Activated T-helper 1 cell treated with anti-CD3 and anti-CD28 coated beads, Interleukin-12 subunit alpha, Interleukin-12 subunit beta, Interleukin-2, Interleukin-4 antibody, amounts not matched to agents 30 ng/mL and 10 ng/mL and 1 ng/mL, durations not matched to agents 14 hours and 24 hours and 36 hours (primary cell): Measurements from ENCODE around the gene LINC00237. TPM values are rescaled to one million over a fixed set of nuclear protein-coding genes. Genes with fewer than 3 reads are reported as not detected.

Source experiments
- DNase-seq: peaks from one replicate; pipeline ENCODE4 v3.0.0; 2021; ENCODE audit warnings: low spot score
- H3K27ac Mint-ChIP-seq: one replicate; pipeline ENCODE4 v1.8.0; 2021; ENCODE audit warnings: mild to moderate bottlenecking, mixed read lengths
- H3K27me3 Mint-ChIP-seq: one replicate; pipeline ENCODE4 v1.8.0; 2022; ENCODE audit warnings: mild to moderate bottlenecking, moderate library complexity, mixed read lengths; ENCODE audit not compliant: insufficient read depth
- H3K36me3 Mint-ChIP-seq: one replicate; pipeline ENCODE4 v1.8.0; 2021; ENCODE audit warnings: low read depth, mixed read lengths
- H3K4me1 Mint-ChIP-seq: one replicate; pipeline ENCODE4 v1.8.0; 2021; ENCODE audit warnings: low read depth, mixed read lengths
- H3K4me3 Mint-ChIP-seq: one replicate; pipeline ENCODE4 v1.8.0; 2021; ENCODE audit warnings: mild to moderate bottlenecking, moderate library complexity, mixed read lengths
- H3K9me3 Mint-ChIP-seq: one replicate; pipeline ENCODE4 v1.8.0; 2021; ENCODE audit warnings: mixed read lengths
- intact Hi-C: fragments of 100-400 bp; cut with micrococcal nuclease; formaldehyde crosslinking; loops from one replicate; pipeline ENCODE4 v1.15.1; 2024
- total RNA-seq: library from RNA; stranded (reverse); gene quantifications from 2 replicates; pipeline ENCODE4 v1.2.3, GENCODE V29; 2022

LINC00237 gene
- total RNA-seq, 1 donor from 2014 or later = not detected

DNA sequence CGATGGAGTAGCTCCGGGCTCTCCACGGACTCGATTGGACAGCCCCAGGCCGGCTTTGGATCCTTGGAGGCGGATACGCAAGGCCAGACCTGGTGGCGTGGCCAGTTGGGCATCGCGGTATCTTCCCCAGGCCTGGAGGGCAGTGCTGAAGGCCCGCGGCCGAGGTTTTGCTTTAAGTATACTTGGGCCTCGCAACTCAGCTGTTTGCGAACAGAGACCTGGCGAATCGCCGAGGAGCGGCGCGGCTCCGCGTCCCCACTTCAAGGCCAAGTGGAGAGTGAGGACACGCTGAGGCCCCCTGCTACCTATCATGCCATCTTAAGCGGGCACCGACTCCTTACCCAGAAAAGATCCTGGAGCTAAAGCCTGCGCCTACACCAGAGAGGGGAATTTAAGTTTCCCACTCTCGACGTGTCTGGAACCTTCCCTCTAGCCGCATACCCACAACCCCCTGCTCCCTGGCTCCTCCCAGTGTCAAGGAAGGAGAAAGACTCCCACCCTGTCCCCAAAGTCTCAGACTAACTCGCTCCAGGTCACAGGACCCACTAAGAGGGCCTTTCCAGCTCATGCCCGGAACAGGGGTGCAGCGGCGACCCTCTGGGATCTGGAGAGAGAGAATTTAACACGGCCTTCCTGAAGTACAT, 4.1 kb downstream of the LINC00237 start:
- DNase-seq = no peak
- intact Hi-C loops = loop anchor here (2.0 to 5.0 kb wide), 6 partner anchors 200 to 1475 kb away; partner anchors contain the start of genes PAX1 and XRN2
- Mint-ChIP-seq H3K4me3 (peak overlapping the region; percentile 69), H3K36me3 (no peaks in the 10 kb centered on the region), H3K9me3 (peaks cover 3% of the 10 kb centered on the region), H3K27me3 (peaks cover 71% of the 10 kb centered on the region), H3K4me1 (peaks cover 41% of the 10 kb centered on the region), H3K27ac (peak overlapping the region; percentile 52)

GRCh38 chr20:21101453-21101931, 4.7 kb downstream of the LINC00237 start:
- Mint-ChIP-seq H3K36me3 (no peaks in the 10 kb centered on the region), H3K4me1 (peaks cover 44% of the 10 kb centered on the region), H3K27ac (no peak overlapping the region), H3K4me3 (peak overlapping the region; percentile 83), H3K9me3 (peaks cover 3% of the 10 kb centered on the region), H3K27me3 (peaks cover 69% of the 10 kb centered on the region)
- intact Hi-C loops = loop anchor here (2.0 to 5.0 kb wide), 6 partner anchors 201 to 1476 kb away; partner anchors contain the start of genes PAX1 and XRN2
- no peak for DNase-seq

DNA sequence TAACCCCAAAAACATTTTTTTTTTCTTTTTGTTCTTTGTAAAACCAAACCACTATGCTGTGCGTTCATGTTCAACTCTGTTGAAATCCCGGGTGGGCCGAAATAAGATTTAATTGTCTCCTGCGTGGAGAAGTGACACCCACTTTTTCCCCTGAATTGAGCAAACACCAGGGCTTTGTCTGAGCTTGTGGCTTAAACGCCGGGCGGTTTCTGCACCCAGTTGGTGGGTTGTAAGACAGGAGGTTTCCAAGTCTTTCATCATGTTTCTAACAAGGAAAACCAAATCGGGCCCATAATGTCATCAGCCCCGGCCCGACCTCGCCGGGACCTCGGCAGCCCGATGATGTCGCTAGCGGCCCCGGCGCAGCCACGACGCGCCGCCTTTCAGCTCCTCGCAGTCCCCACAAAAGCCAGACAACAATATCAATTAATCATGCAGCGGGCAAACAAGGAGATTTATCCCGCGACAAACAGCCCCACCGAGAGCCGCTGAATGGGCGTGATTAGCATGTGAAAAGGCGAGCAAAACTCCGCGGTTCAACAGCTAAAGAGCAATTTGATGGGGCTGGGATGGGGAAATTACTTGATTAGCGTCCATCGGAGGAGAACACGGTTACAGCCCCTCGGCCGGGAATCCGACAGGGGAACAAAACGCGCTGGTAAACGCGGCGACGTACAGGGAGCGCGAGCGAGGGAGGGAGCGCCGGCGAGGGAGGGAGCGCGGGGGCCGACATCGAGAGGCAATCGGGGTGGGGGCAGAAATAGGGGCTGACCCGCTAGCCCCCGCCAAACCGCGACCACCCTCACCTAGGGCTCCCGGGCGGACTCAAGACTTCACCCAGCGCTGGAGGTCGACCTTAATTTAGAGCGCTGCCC, 5.3 kb downstream of the LINC00237 start:
- peak overlapping the region; percentile 93 for H3K27ac Mint-ChIP-seq
- DNase-seq = no peak
- intact Hi-C loops = loop anchor here (1.0 to 5.0 kb wide), 8 partner anchors 24 to 1476 kb away; partner anchors contain the start of genes PAX1 and XRN2
- H3K9me3 Mint-ChIP-seq = peaks cover 3% of the 10 kb centered on the region
- H3K36me3 Mint-ChIP-seq = no peaks in the 10 kb centered on the region
- H3K4me3 Mint-ChIP-seq = peak overlapping the region; percentile 83
- H3K4me1 Mint-ChIP-seq = peaks cover 49% of the 10 kb centered on the region
- H3K27me3 Mint-ChIP-seq = peaks cover 73% of the 10 kb centered on the region

DNA sequence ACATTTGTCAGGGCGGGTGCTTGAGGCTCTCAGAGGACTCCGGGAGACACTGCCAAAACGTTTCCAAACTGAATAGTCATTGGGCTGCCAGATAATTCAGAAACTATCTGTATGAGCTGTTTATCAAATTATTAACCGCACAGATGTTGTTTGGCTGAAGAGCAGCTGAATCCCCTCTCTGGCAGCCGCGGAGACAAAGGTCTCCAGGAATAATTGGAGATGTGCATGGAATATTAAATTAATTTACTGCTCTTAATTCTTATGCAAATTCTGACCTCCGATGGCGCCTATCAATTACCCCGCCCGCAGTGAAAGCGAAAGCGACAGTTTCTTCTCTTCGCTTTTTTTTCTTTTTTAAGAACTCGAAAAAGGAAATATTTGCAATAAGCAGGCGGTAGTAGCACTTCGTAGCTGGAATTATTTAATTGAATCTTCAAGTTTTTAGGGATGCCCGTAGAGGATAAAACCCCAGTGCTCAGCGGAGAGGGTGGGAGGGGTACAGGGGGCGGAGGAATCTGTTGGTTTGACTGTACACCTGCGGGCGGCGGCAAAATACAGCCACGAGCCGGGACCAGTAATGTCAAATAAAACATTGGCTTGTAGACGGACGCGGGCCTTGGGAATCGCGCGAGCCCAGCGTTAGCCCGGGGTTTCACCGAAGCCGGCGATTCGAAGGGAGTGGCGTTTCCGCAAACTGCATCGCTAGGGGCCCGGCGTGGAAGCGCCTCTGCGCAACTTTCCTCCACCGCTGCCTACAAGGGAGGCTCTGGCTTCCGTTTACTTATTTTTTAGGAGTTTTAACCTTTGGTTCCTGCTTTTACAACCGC, 6.2 kb downstream of the LINC00237 start:
- Mint-ChIP-seq H3K4me1 (peaks cover 49% of the 10 kb centered on the region), H3K27me3 (peaks cover 70% of the 10 kb centered on the region), H3K36me3 (no peaks in the 10 kb centered on the region), H3K4me3 (peak overlapping the region; percentile 83), H3K9me3 (peaks cover 3% of the 10 kb centered on the region), H3K27ac (peak overlapping the region; percentile 93)
- DNase-seq = peak; percentile 39
- intact Hi-C loops = loop anchor here (1.0 to 5.0 kb wide), 8 partner anchors 25 to 1477 kb away; partner anchors contain the start of genes PAX1 and XRN2

GRCh38 chr20:21096321-21097043, 9.7 kb downstream of the LINC00237 start:
- Mint-ChIP-seq H3K27me3 (peaks cover 50% of the 10 kb centered on the region), H3K9me3 (peaks cover 3% of the 10 kb centered on the region), H3K36me3 (no peaks in the 10 kb centered on the region), H3K4me1 (peaks cover 36% of the 10 kb centered on the region), H3K4me3 (no peak overlapping the region), H3K27ac (no peak overlapping the region)
- no peak for DNase-seq
- intact Hi-C loops = no loop called here

GRCh38 chr20:21092806-21093205, 13.4 kb downstream of the LINC00237 start:
- Mint-ChIP-seq H3K27ac (no peak overlapping the region), H3K4me3 (no peak overlapping the region), H3K27me3 (peaks cover 43% of the 10 kb centered on the region), H3K36me3 (no peaks in the 10 kb centered on the region), H3K4me1 (peaks cover 8% of the 10 kb centered on the region), H3K9me3 (no peaks in the 10 kb centered on the region)
- intact Hi-C loops = no loop called here
- no peak for DNase-seq

DNA sequence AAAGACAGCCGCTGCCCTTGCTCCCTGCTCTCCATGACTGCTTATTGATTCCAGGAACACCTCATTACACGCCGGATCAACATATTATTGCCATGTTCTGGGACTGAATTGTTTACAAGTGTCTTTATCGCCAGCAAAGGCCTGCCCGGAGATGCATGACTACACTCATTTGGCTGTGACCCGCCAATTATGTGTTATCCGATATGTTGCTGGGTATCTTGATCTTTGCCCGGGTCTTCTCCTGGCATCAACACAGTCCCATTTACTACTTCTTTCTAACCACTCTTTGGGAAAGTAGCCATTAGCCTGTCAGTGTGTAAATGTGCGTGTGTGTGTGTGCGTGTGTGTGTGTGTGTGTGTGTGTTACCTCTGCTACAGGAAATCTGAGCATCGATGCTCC, 15.4 kb downstream of the LINC00237 start:
- Mint-ChIP-seq H3K27ac (no peak overlapping the region), H3K4me1 (no peaks in the 10 kb centered on the region), H3K27me3 (peaks cover 38% of the 10 kb centered on the region), H3K4me3 (no peak overlapping the region), H3K9me3 (no peaks in the 10 kb centered on the region), H3K36me3 (no peaks in the 10 kb centered on the region)
- intact Hi-C loops = no loop called here
- DNase-seq = no peak

DNA sequence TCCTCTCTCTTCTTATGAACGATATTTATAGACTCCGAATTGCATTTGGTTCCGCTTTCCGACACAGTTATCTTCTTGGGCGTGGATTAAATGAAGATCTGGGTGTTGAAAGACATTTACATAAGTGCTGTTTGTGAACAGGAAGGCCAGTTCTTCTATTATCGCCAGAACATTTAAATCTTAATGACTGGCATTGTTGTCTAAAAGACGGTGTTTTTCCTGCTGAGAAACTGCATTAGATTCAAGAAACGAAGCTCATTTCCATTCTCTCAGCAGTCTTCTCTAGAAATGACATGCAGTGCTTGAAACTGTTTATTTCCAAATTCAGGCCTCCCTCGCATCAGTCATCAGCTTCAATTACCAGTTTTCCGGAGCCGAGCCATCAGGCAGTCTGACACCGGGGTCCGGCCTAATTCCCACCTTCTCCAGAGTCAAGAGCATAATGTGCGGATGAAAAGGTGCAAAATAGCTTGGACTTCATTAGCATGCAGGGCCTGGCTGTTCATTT, 16.0 kb downstream of the LINC00237 start:
- H3K9me3 Mint-ChIP-seq = no peaks in the 10 kb centered on the region
- H3K36me3 Mint-ChIP-seq = no peaks in the 10 kb centered on the region
- no peaks in the 10 kb centered on the region for H3K4me1 Mint-ChIP-seq
- H3K4me3 Mint-ChIP-seq = no peak overlapping the region
- intact Hi-C loops = no loop called here
- no peak for DNase-seq
- H3K27me3 Mint-ChIP-seq = peaks cover 38% of the 10 kb centered on the region
- H3K27ac Mint-ChIP-seq = no peak overlapping the region

GRCh38 chr20:21089391-21089790, 16.8 kb downstream of the LINC00237 start:
- no peaks in the 10 kb centered on the region for H3K4me1 Mint-ChIP-seq
- intact Hi-C loops = no loop called here
- H3K36me3 Mint-ChIP-seq = no peaks in the 10 kb centered on the region
- peaks cover 38% of the 10 kb centered on the region for H3K27me3 Mint-ChIP-seq
- H3K9me3 Mint-ChIP-seq = no peaks in the 10 kb centered on the region
- H3K27ac Mint-ChIP-seq = no peak overlapping the region
- H3K4me3 Mint-ChIP-seq = no peak overlapping the region
- no peak for DNase-seq

- intact Hi-C loops = no loop called here
- Mint-ChIP-seq H3K27me3 (peaks cover 41% of the 10 kb centered on the region), H3K4me1 (no peaks in the 10 kb centered on the region), H3K36me3 (no peaks in the 10 kb centered on the region), H3K4me3 (no peak overlapping the region), H3K27ac (no peak overlapping the region), H3K9me3 (no peaks in the 10 kb centered on the region)
- DNase-seq = no peak
These were observed 18.2 kb downstream of the LINC00237 start for GRCh38 chr20:21087862-21088540.

DNA sequence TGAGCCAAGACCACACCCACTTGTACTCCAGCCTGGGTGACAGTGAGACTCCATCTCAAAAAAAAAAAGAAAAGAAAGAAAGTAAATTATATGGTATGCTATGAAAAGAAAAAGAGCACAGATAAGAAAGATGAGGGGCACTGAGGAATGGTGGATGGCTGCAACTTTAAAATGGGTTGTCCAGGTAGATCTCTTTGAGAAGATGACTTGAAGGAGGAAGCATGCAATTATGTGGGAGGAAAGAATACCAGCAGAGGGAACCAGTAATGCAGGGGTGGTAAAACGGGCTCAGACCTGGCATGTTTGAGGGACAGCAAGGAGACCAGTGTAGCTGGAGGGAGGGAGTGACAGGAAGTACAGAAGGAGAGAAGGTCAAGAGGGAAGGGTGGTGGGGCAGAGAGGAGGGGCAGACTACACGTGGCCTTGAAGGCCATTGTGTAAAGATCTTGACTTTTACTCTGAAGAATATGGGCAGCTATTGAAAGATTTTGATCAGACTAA, 22.3 kb downstream of the LINC00237 start:
- no peak overlapping the region for H3K27ac Mint-ChIP-seq
- no peak overlapping the region for H3K4me3 Mint-ChIP-seq
- H3K9me3 Mint-ChIP-seq = no peaks in the 10 kb centered on the region
- intact Hi-C loops = no loop called here
- H3K27me3 Mint-ChIP-seq = peaks cover 20% of the 10 kb centered on the region
- no peaks in the 10 kb centered on the region for H3K4me1 Mint-ChIP-seq
- no peaks in the 10 kb centered on the region for H3K36me3 Mint-ChIP-seq
- DNase-seq = no peak
